OCI-LY7 (cell line): Measurements from ENCODE around the gene DAB1. TPM values are rescaled to one million over a fixed set of nuclear protein-coding genes. Genes with fewer than 3 reads are reported as not detected.

Experiments used
- BruUV-seq: library from RNA; stranded (reverse); fragments of 400-500 nt; replicated peaks from 2 replicates; lab custom pipeline; 2021; lab: Mats Ljungman, UMichigan
- CTCF ChIA-PET: fragments of 300-600 bp; sonication (Branson Sonifier 250); formaldehyde crosslinking; loops from one replicate; lab custom pipeline; 2022; ENCODE audit warnings: antibody characterized with exemption; ENCODE audit not compliant: unreplicated experiment; lab: Charles Lee
- POLR2A ChIA-PET: fragments of 300-600 bp; sonication (Branson Sonifier 250); formaldehyde crosslinking; loops from one replicate; lab custom pipeline; 2022; ENCODE audit warnings: antibody characterized with exemption; lab: Charles Lee
- DNase-seq: peaks from one replicate; pipeline ENCODE4 v3.0.0-alpha.2; 2015; ENCODE audit warnings: low spot score
- H2AFZ ChIP-seq: fragments of 200-600 bp; sonication (generic), shearing (Covaris generic); 2 replicates; pipeline ENCODE4 v1.6.1; 2014; ENCODE audit warnings: mild to moderate bottlenecking, antibody characterized with exemption, low read length, moderate library complexity
- H3K27ac ChIP-seq: fragments of 200-600 bp; sonication (generic); 2 replicates; pipeline ENCODE4 v1.5.1; 2014; ENCODE audit warnings: mixed run types, low read depth, mild to moderate bottlenecking, moderate library complexity, low read length, inconsistent platforms; ENCODE audit not compliant: poor library complexity, severe bottlenecking
- H3K36me3 ChIP-seq: fragments of 200-600 bp; sonication (generic); 2 replicates; pipeline ENCODE4 v1.6.1; 2014; ENCODE audit warnings: mild to moderate bottlenecking, antibody characterized with exemption, low read length, moderate library complexity, mixed read lengths; ENCODE audit not compliant: insufficient read depth
- H3K4me1 ChIP-seq: fragments of 200-600 bp; sonication (generic); 2 replicates; pipeline ENCODE4 v1.5.1; 2014; ENCODE audit warnings: mild to moderate bottlenecking, low read length; ENCODE audit not compliant: insufficient read depth, poor library complexity, severe bottlenecking
- H3K4me2 ChIP-seq: fragments of 200-600 bp; sonication (generic); 2 replicates; pipeline ENCODE4 v1.6.1; 2014; ENCODE audit warnings: mild to moderate bottlenecking, low read length
- H3K4me3 ChIP-seq: fragments of 200-600 bp; sonication (generic); 2 replicates; pipeline ENCODE4 v1.5.1; 2014; ENCODE audit warnings: mild to moderate bottlenecking, low read depth, low read length; ENCODE audit not compliant: poor library complexity, severe bottlenecking
- H3K79me2 ChIP-seq: fragments of 200-600 bp; sonication (generic); 2 replicates; pipeline ENCODE4 v1.6.1; 2016; ENCODE audit warnings: low read depth, mild to moderate bottlenecking, low read length, moderate library complexity, mixed read lengths; ENCODE audit not compliant: insufficient read depth
- H3K9me2 ChIP-seq: fragments of 200-600 bp; sonication (generic); 2 replicates; pipeline ENCODE4 v1.6.1; 2016; ENCODE audit warnings: mild to moderate bottlenecking, low read length, mixed read lengths; ENCODE audit not compliant: insufficient read depth
- H3K9me3 ChIP-seq: fragments of 200-600 bp; sonication (generic); 2 replicates; pipeline ENCODE4 v1.6.1; 2014; ENCODE audit warnings: mild to moderate bottlenecking, mixed run types, low read length, mixed read lengths
- H4K20me1 ChIP-seq: fragments of 200-600 bp; sonication (generic); 2 replicates; pipeline ENCODE4 v1.6.1; 2014; ENCODE audit warnings: mild to moderate bottlenecking, antibody characterized with exemption, low read length, moderate library complexity, mixed read lengths; ENCODE audit not compliant: insufficient read depth
- CTCF ChIP-seq: fragments of 200-600 bp; sonication (generic); conservative IDR thresholded peaks from 2 replicates; pipeline ENCODE4 v1.5.1; 2014; ENCODE audit warnings: mild to moderate bottlenecking, antibody characterized with exemption, low read length, moderate library complexity, mixed read lengths
- EZH2phosphoT487 ChIP-seq: fragments of 200-600 bp; sonication (generic); IDR thresholded peaks from 2 replicates; pipeline ENCODE4 v1.6.1; 2018; ENCODE audit warnings: low read depth, borderline replicate concordance, mild to moderate bottlenecking, mixed run types, antibody characterized with exemption, low read length, moderate library complexity, mixed read lengths
- intact Hi-C: fragments of 100-400 bp; cut with micrococcal nuclease; formaldehyde crosslinking; loops from one replicate; pipeline ENCODE4 v1.10.0; 2022; ENCODE audit not compliant: unreplicated experiment
- total RNA-seq, 2 experiments: library from RNA; depleted of rRNA in 1 of 2; stranded (reverse); fragments of >200 nt in 1 of 2; shearing (Covaris generic) in 1 of 2; gene quantifications; 2 replicates each; pipeline ENCODE4 v1.2.3, GENCODE V29; 2014 to 2022

The DAB1 gene
- total RNA-seq, 2 experiments from 2014 or later: not detected

GRCh38 chr1:57422271-57423134 lies 1.4 kb downstream of the DAB1 start:
- POLR2A ChIA-PET: no interaction called here
- CTCF ChIA-PET: no interaction called here
- Histone ChIP-seq H3K27ac (no peak overlapping the region), H3K4me3 (no peak overlapping the region), H3K9me3 (no peaks in the 10 kb centered on the region), H3K9me2 (no peaks in the 10 kb centered on the region), H3K4me2 (no peak overlapping the region), H3K79me2 (no peaks in the 10 kb centered on the region), H4K20me1 (no peaks in the 10 kb centered on the region), H3K36me3 (no peaks in the 10 kb centered on the region), H3K4me1 (no peaks in the 10 kb centered on the region), H2AFZ (no peak overlapping the region)
- intact Hi-C loops: no loop called here
- BruUV-seq: no TSS peak
- DNase-seq: no peak
- TF ChIP-seq EZH2phosphoT487 (no peak), CTCF (no peak)

DNA sequence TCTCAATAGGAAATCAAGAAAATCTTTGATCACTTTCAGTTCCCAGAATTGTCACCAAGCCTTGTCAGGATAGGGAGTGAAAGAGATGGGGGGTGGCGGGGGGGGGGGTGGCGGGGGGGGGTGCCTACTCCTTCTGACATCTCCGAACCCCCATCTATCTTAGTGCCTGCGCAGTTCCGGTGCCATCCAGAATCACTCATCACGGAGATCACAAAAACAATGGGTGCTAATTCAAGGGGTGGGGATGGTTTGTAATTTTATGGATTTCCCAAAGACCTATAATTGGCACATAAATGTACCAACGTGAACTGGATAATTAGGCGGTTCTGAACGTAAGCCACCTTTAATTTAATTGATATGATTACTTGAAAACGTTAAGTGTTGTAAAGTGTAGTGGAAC lies 2.1 kb downstream of the DAB1 start:
- POLR2A ChIA-PET: interaction anchor here (0.6 kb wide), 1 partner anchor 112 kb away, joined by 3 read pairs; no protein-coding TSS in a partner anchor
- H4K20me1 ChIP-seq: no peaks in the 10 kb centered on the region
- no peak for DNase-seq
- TF ChIP-seq CTCF (no peak), EZH2phosphoT487 (no peak)
- no peaks in the 10 kb centered on the region for H3K4me1 ChIP-seq
- CTCF ChIA-PET: no interaction called here
- intact Hi-C loops: no loop called here
- H3K27ac ChIP-seq: no peak overlapping the region
- H3K9me2 ChIP-seq: no peaks in the 10 kb centered on the region
- H3K4me3 ChIP-seq: no peak overlapping the region
- no peak overlapping the region for H3K4me2 ChIP-seq
- H3K36me3 ChIP-seq: no peaks in the 10 kb centered on the region
- H2AFZ ChIP-seq: no peak overlapping the region
- H3K9me3 ChIP-seq: no peaks in the 10 kb centered on the region
- BruUV-seq: no TSS peak
- H3K79me2 ChIP-seq: no peaks in the 10 kb centered on the region
